ENCODE data around the gene ZPBP2.
"Not testable (repeated sequence)": the region's sequence is repeated elsewhere in the genome, so short reads cannot be mapped to it uniquely, and the experiment has no call there.

The ZPBP2 gene

GRCh38 chr17:39867880-39868553, at the start of gene ZPBP2:
TSS of gene ZPBP2 (plus strand) at chr17:39868202. CDS start at chr17:39868355, 153 bp downstream.
- peak in 1 of 2 donors; percentile 37 for DNase-seq (ENCODE audit: low read depth in 1 of 2, low spot score in 1 of 2)

- no peak for DNase-seq (ENCODE audit: low read depth in 1 of 2, low spot score in 1 of 2)
Observed at GRCh38 chr17:39818358-39819000, 49.5 kb upstream of the ZPBP2 start.

- DNase-seq (ENCODE audit: low read depth in 1 of 2, low spot score in 1 of 2) = no peak
Observed at GRCh38 chr17:39820541-39820940, 47.5 kb upstream of the ZPBP2 start.

- DNase-seq (ENCODE audit: low read depth in 1 of 2, low spot score in 1 of 2) = no peak
Observed at GRCh38 chr17:39820987-39821386, 47.0 kb upstream of the ZPBP2 start.

GRCh38 chr17:39822051-39822451, 46.0 kb upstream of the ZPBP2 start:
- peak in 1 of 2 donors; percentile 32 for DNase-seq (ENCODE audit: low read depth in 1 of 2, low spot score in 1 of 2)

GRCh38 chr17:39823407-39824054, 44.5 kb upstream of the ZPBP2 start:
- no peak for DNase-seq (ENCODE audit: low read depth in 1 of 2, low spot score in 1 of 2)

GRCh38 chr17:39826334-39826733, 41.7 kb upstream of the ZPBP2 start:
- no peak for DNase-seq (ENCODE audit: low read depth in 1 of 2, low spot score in 1 of 2)

- no peak for DNase-seq (ENCODE audit: low read depth in 1 of 2, low spot score in 1 of 2)
Observed at GRCh38 chr17:39828443-39828842, 39.6 kb upstream of the ZPBP2 start.

- no peak for DNase-seq (ENCODE audit: low read depth in 1 of 2, low spot score in 1 of 2)
Observed at GRCh38 chr17:39831588-39831987, 36.4 kb upstream of the ZPBP2 start.

GRCh38 chr17:39834017-39834416, 34.0 kb upstream of the ZPBP2 start:
- DNase-seq (ENCODE audit: low read depth in 1 of 2, low spot score in 1 of 2) = no peak

- no peak for DNase-seq (ENCODE audit: low read depth in 1 of 2, low spot score in 1 of 2)
Observed at GRCh38 chr17:39835038-39835786, 32.8 kb upstream of the ZPBP2 start.

GRCh38 chr17:39836117-39836516, 31.9 kb upstream of the ZPBP2 start:
- no peak for DNase-seq (ENCODE audit: low read depth in 1 of 2, low spot score in 1 of 2)

- no peak for DNase-seq (ENCODE audit: low read depth in 1 of 2, low spot score in 1 of 2)
Observed at GRCh38 chr17:39838057-39838456, 29.9 kb upstream of the ZPBP2 start.

GRCh38 chr17:39838784-39839183, 29.2 kb upstream of the ZPBP2 start:
- DNase-seq (ENCODE audit: low read depth in 1 of 2, low spot score in 1 of 2) = no peak

GRCh38 chr17:39841134-39841683, 26.8 kb upstream of the ZPBP2 start:
- no peak for DNase-seq (ENCODE audit: low read depth in 1 of 2, low spot score in 1 of 2)

GRCh38 chr17:39845052-39845846, 22.8 kb upstream of the ZPBP2 start:
- no peak for DNase-seq (ENCODE audit: low read depth in 1 of 2, low spot score in 1 of 2)

- no peak for DNase-seq (ENCODE audit: low read depth in 1 of 2, low spot score in 1 of 2)
Observed at GRCh38 chr17:39846205-39846604, 21.8 kb upstream of the ZPBP2 start.

- DNase-seq (ENCODE audit: low read depth in 1 of 2, low spot score in 1 of 2) = no peak
Observed at GRCh38 chr17:39848600-39848999, 19.4 kb upstream of the ZPBP2 start.

- DNase-seq (ENCODE audit: low read depth in 1 of 2, low spot score in 1 of 2) = not testable (repeated sequence)
Observed at GRCh38 chr17:39850186-39850585, 17.8 kb upstream of the ZPBP2 start.

GRCh38 chr17:39852239-39852638, 15.8 kb upstream of the ZPBP2 start:
- DNase-seq (ENCODE audit: low read depth in 1 of 2, low spot score in 1 of 2) = no peak

- DNase-seq (ENCODE audit: low read depth in 1 of 2, low spot score in 1 of 2) = no peak
Observed at GRCh38 chr17:39854909-39855308, 13.1 kb upstream of the ZPBP2 start.

All from activated CD4-positive, alpha-beta T cell treated with anti-CD3 and anti-CD28 coated beads, Interleukin-2, amount 50 U/mL, for 24 hours (primary cell).